GM19395 (cell line): ENCODE measurements around the gene NEURL2.
A peak's percentile ranks its signal among the peaks of the same experiment; 100 is the strongest.

Experiments used
- ATAC-seq: cut with Tn5 transposase; IDR thresholded peaks from one replicate; pipeline ENCODE4 v1.9.1; 2021; ENCODE audit warnings: mild to moderate bottlenecking, moderate library complexity; ENCODE audit not compliant: unreplicated experiment

The NEURL2 gene

GRCh38 chr20:45848421-45848820, 42.6 kb downstream of the NEURL2 start:
- no peak for ATAC-seq

GRCh38 chr20:45845452-45845851, 45.6 kb downstream of the NEURL2 start:
- no peak for ATAC-seq

GRCh38 chr20:45843506-45843905, 47.5 kb downstream of the NEURL2 start:
- no peak for ATAC-seq

- ATAC-seq: peak; percentile 66
These were observed 48.7 kb downstream of the NEURL2 start for GRCh38 chr20:45842169-45842812.

DNA sequence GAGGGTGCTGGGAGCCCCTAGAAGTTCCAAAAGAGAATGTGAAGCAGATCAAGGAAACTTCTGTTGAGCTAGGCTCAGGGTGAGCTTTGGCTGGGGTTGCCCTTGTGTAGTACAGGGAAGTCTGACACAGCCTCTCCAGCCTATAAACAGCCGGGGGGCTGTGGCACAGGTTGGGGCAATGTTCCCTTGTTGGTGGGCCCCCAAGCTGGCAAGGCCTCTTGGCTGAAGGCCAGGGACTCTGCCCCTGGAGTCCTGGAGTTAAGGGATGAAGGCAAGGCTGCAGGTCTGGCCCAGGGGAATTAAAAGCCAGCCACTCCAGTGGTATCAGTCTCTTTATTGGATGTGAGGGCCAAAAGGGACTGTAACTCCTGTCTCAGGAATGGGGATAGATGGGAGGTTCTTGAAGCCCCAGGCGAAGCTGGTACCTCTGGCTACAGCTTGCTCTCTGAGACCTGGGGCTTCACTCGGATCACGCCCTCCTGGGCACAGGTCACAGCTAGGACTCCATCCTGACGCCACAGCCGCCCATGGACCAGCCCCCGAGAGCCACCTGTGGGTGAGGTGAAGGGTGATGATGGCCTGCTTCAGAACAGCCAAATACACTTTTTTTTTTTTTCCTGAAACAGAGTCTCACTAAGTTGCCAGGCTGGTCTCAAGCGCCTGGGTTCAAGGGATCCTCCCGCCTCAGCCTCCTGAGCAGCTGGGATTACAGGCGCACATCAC, 49.4 kb downstream of the NEURL2 start:
- no peak for ATAC-seq

GRCh38 chr20:45840700-45841198, 50.3 kb downstream of the NEURL2 start:
- ATAC-seq: no peak
